HepG2 (cell line): ENCODE results near the gene GPHN. TPM values are rescaled to one million over a fixed set of nuclear protein-coding genes. Genes with fewer than 3 reads are reported as not detected.

Experiments used
- ATAC-seq: fragments of 200-7000 bp; cut with Tn5 transposase; 3 replicates; pipeline ENCODE4 v1.9.1; 2020; ENCODE audit warnings: mild to moderate bottlenecking, moderate library complexity
- BruUV-seq: library from RNA; stranded (reverse); fragments of 400-500 nt; replicated peaks from 2 replicates; lab custom pipeline; 2021; lab: Mats Ljungman, UMichigan
- CTCF ChIA-PET: fragments of 300-600 bp; formaldehyde crosslinking; extraction: SDS; loops from one replicate; lab custom pipeline; 2021; ENCODE audit warnings: low total read pairs, inconsistent platforms, low intra/inter-chr PET ratio; lab: Yijun Ruan, JAX
- POLR2A ChIA-PET: fragments of 350-600 bp; sonication (Branson Sonifier 250); formaldehyde crosslinking; loops from one replicate; lab custom pipeline; 2020; ENCODE audit warnings: antibody characterized with exemption, inconsistent platforms; lab: Yijun Ruan, JAX
- DNase-seq: peaks from one replicate; pipeline ENCODE4 v3.0.0-alpha.2; 2015; ENCODE audit warnings: low spot score
- FAIRE-seq: peaks from 3 replicates; lab custom pipeline; 2011; peaks lifted over from hg19 to GRCh38; lab: Jason Lieb, UNC
- H2AFZ ChIP-seq: one replicate; pipeline ENCODE4 v1.6.1; 2011; ENCODE audit warnings: low read length, inconsistent platforms
- H3K27ac ChIP-seq: fragments of 300-600 bp; 3 replicates; pipeline ENCODE4 v1.8.0; 2011; ENCODE audit warnings: mixed run types, mild to moderate bottlenecking, mixed read lengths, low read length, inconsistent platforms; ENCODE audit not compliant: insufficient read depth; ENCODE audit errors: extremely low read length
- H3K27me3 ChIP-seq, 2 experiments: fragments of 200-600 bp in 1 of 2; 2 replicates in 1 of 2; 3 replicates in 1 of 2; pipeline versions ENCODE4 v1.6.0 to v1.8.0; 2011; ENCODE audit warnings: low read length in 2 of 2, mild to moderate bottlenecking in 2 of 2, moderate library complexity in 2 of 2, inconsistent platforms in 1 of 2; ENCODE audit not compliant: insufficient read depth in 2 of 2, control insufficient read depth in 1 of 2
- H3K36me3 ChIP-seq, 2 experiments: fragments of 200-600 bp in 1 of 2; replicated peaks in 1 of 2; 2 replicates in 1 of 2; 3 replicates in 1 of 2; pipeline versions ENCODE4 v1.5.1 to v1.8.0; 2011; ENCODE audit warnings: low read length in 2 of 2, inconsistent platforms in 1 of 2; ENCODE audit not compliant: insufficient read depth in 2 of 2, control insufficient read depth in 1 of 2
- H3K4me1 ChIP-seq: 2 replicates; pipeline ENCODE4 v1.5.1; 2012; ENCODE audit warnings: low read length, inconsistent platforms; ENCODE audit not compliant: insufficient read depth
- H3K4me2 ChIP-seq: 2 replicates; pipeline ENCODE4 v1.6.0; 2011; ENCODE audit warnings: low read depth, low read length, inconsistent platforms
- H3K4me3 ChIP-seq, 3 experiments: fragments of 200-600 bp in 1 of 3; sonication (generic), shearing (Covaris generic) in 1 of 3; replicated peaks in 1 of 3; 2 replicates each; pipeline ENCODE4 v1.5.1; 2011 to 2016; ENCODE audit warnings: low read length in 3 of 3, inconsistent platforms in 2 of 3, low read depth in 2 of 3, mild to moderate bottlenecking in 2 of 3, control low read depth in 1 of 3, mixed read lengths in 1 of 3; ENCODE audit not compliant: insufficient read depth in 1 of 3
- H3K79me2 ChIP-seq: one replicate; pipeline ENCODE4 v1.6.1; 2011; ENCODE audit warnings: low read length, inconsistent platforms; ENCODE audit not compliant: insufficient read depth
- H3K9ac ChIP-seq: 2 replicates; pipeline ENCODE4 v1.6.0; 2011; ENCODE audit warnings: mild to moderate bottlenecking, low read depth, low read length, inconsistent platforms; ENCODE audit not compliant: insufficient read depth
- H3K9me3 ChIP-seq: 2 replicates; pipeline ENCODE4 v1.5.1; 2012; ENCODE audit warnings: mild to moderate bottlenecking, low read length
- H4K20me1 ChIP-seq: 2 replicates; pipeline ENCODE4 v1.6.0; 2011; ENCODE audit warnings: inconsistent platforms, mild to moderate bottlenecking, low read length, moderate library complexity; ENCODE audit not compliant: insufficient read depth
- CENPBD1 ChIP-seq: sonication (generic); formaldehyde crosslinking; IDR thresholded peaks from 2 replicates; pipeline ENCODE4 v1.8.0; 2022; ENCODE audit warnings: missing genetic modification reagents, low read depth, mild to moderate bottlenecking, borderline replicate concordance
- NONO ChIP-seq, 2 experiments: fragments of 450-650 bp in 1 of 2; sonication (generic) in 1 of 2; formaldehyde crosslinking in 1 of 2; IDR thresholded peaks in 1 of 2; conservative IDR thresholded peaks in 1 of 2; 2 replicates each; pipeline versions ENCODE4 v1.6.1 to v1.8.0; 2017 to 2022; ENCODE audit warnings: mild to moderate bottlenecking in 1 of 2, missing genetic modification reagents in 1 of 2, moderate library complexity in 1 of 2
- SALL2 ChIP-seq: sonication (generic); formaldehyde crosslinking; IDR thresholded peaks from 2 replicates; pipeline ENCODE4 v1.8.1; 2023; ENCODE audit warnings: mild to moderate bottlenecking, missing genetic modification reagents, inconsistent platforms
- SRSF9 ChIP-seq: fragments of 200-400 bp; formaldehyde crosslinking; IDR thresholded peaks from 2 replicates; pipeline ENCODE4 v1.6.1; 2018; ENCODE audit warnings: borderline replicate concordance, mild to moderate bottlenecking, low read depth, low read length; ENCODE audit not compliant: insufficient read depth, poor library complexity, severe bottlenecking
- THAP9 ChIP-seq: sonication (generic); formaldehyde crosslinking; IDR thresholded peaks from 2 replicates; pipeline ENCODE4; 2020; ENCODE audit warnings: missing genetic modification reagents, mild to moderate bottlenecking, borderline replicate concordance
- ZBTB3 ChIP-seq: sonication (generic); formaldehyde crosslinking; IDR thresholded peaks from 2 replicates; pipeline ENCODE4 v1.4.0; 2020; ENCODE audit warnings: low read depth, mild to moderate bottlenecking, moderate library complexity, missing genetic modification reagents, borderline replicate concordance
- ZNF331 ChIP-seq: sonication (generic); formaldehyde crosslinking; IDR thresholded peaks from 2 replicates; pipeline ENCODE4 v1.4.0; 2020; ENCODE audit warnings: missing genetic modification reagents
- ZNF772 ChIP-seq: sonication (generic); formaldehyde crosslinking; IDR thresholded peaks from 2 replicates; pipeline ENCODE4 v1.5.0; 2020; ENCODE audit warnings: mild to moderate bottlenecking, missing genetic modification reagents
- WGBS: methylation state at CpG from one replicate; pipeline ENCODE4 v1.1.6; 2017; ENCODE audit warnings: low lambda C conversion rate; 5-methylcytosine and 5-hydroxymethylcytosine counted together
- in situ Hi-C: cut with HindIII; loops from 2 replicates; pipeline ENCODE4 v1.10.0; 2017; ENCODE audit warnings: low pct_unique_long_range_greater_than_20kb; ENCODE audit not compliant: extremely low pct_ligation_motif_present
- intact Hi-C: fragments of 100-400 bp; cut with micrococcal nuclease; formaldehyde crosslinking; loops from one replicate; pipeline ENCODE4 v1.10.0; 2022; ENCODE audit not compliant: unreplicated experiment
- polyA plus RNA-seq, 8 experiments: library from polyadenylated mRNA; depleted of rRNA in 3 of 8; stranded (reverse) in 7 of 8; unstranded in 1 of 8; fragments of >200 nt; fragmentation: Illumina TruSeq in 4 of 8; extraction: Trizol in 4 of 8; gene quantifications; 2 replicates each; pipeline versions ENCODE4 v1.2.1 to v1.2.3, GENCODE V29; 2011 to 2016; ENCODE audit warnings: low read depth in 4 of 8, missing spikeins in 1 of 8, mixed read lengths in 1 of 8; ENCODE audit not compliant: insufficient read depth in 1 of 8
- total RNA-seq, 5 experiments: library from RNA; depleted of rRNA; stranded (reverse); fragments of >200 nt; fragmentation: Illumina TruSeq; extraction: Trizol; gene quantifications; 2 replicates each; pipeline ENCODE4 v1.2.3, GENCODE V29; 2016; ENCODE audit warnings: low read depth in 1 of 5
- TF ChIP-seq, protein P1 (sequence below), 2 experiments: sonication (generic) in 1 of 2; formaldehyde crosslinking in 1 of 2; IDR thresholded peaks; 2 replicates each; pipeline versions ENCODE4 v1.5.1 to v1.6.1; 2011 to 2020; ENCODE audit warnings: borderline replicate concordance in 1 of 2, low read depth in 1 of 2, low read length in 1 of 2, mild to moderate bottlenecking in 1 of 2, missing genetic modification reagents in 1 of 2, moderate library complexity in 1 of 2
- TF ChIP-seq, protein P2 (sequence below): sonication (generic); formaldehyde crosslinking; IDR thresholded peaks from 2 replicates; pipeline ENCODE4 v1.5.1; 2020; ENCODE audit warnings: missing genetic modification reagents, mild to moderate bottlenecking, borderline replicate concordance
- TF ChIP-seq, protein P3 (sequence below): sonication (generic); formaldehyde crosslinking; conservative IDR thresholded peaks from 2 replicates; pipeline ENCODE4 v1.4.0; 2020; ENCODE audit warnings: missing genetic modification reagents

The GPHN gene
- total and polyA plus RNA-seq, 2 of the 13 experiments (the other 11 are each of a cell fraction or from before 2014, with no cell fraction given), result 12.7 to 19.2 TPM

DNA sequence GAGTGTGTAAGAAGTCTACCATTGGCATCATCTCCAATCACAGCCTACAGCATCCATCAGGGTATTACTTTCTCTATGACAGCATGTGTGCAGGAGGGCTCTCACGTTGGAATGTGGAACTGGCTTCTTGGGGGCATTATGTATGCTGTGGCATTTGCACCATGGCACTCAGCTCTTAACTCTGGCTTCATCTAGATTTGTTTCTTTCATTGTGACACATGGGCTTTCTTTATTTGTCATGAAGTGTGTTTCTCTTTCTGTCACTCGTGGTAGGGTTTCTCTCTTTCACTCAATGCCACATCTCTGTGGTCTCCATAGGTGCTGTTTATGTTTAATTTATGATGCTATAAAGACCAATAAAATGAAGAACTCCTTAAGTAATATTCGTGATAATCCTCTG, 490.1 kb downstream of the GPHN start:
- Histone ChIP-seq H3K36me3 (no peaks in the 10 kb centered on the region; a peak in 1 of 5 replicates), H3K4me3 (no peak overlapping the region), H2AFZ (no peak overlapping the region), H3K4me1 (peaks cover 16% of the 10 kb centered on the region), H4K20me1 (no peaks in the 10 kb centered on the region), H3K27me3 (no peaks in the 10 kb centered on the region)
- no peak for DNase-seq
- no peak for TF ChIP-seq SALL2 (CRISPR knock-in tag)
- TF ChIP-seq ZBTB3, result no peak
- TF ChIP-seq, protein P1, sequence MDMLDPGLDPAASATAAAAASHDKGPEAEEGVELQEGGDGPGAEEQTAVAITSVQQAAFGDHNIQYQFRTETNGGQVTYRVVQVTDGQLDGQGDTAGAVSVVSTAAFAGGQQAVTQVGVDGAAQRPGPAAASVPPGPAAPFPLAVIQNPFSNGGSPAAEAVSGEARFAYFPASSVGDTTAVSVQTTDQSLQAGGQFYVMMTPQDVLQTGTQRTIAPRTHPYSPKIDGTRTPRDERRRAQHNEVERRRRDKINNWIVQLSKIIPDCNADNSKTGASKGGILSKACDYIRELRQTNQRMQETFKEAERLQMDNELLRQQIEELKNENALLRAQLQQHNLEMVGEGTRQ (IDR thresholded peaks at IDR 0.05; ENCODE audit: low read depth, low read length), result no peak
- TF ChIP-seq, protein P1 (CRISPR knock-in tag; IDR thresholded peaks at IDR 0.05; ENCODE audit: borderline replicate concordance), result no peak
- no peak for TF ChIP-seq THAP9 (CRISPR knock-in tag)
- TF ChIP-seq SRSF9, result no peak
- TF ChIP-seq CENPBD1 (CRISPR knock-in tag), result no peak
- TF ChIP-seq NONO (IDR thresholded peaks at IDR 0.05), result no peak
- TF ChIP-seq NONO (CRISPR knock-in tag; conservative IDR thresholded peaks at IDR 0.05), result no peak
- no peak for TF ChIP-seq ZNF331 (CRISPR knock-in tag)
- TF ChIP-seq, protein P2, sequence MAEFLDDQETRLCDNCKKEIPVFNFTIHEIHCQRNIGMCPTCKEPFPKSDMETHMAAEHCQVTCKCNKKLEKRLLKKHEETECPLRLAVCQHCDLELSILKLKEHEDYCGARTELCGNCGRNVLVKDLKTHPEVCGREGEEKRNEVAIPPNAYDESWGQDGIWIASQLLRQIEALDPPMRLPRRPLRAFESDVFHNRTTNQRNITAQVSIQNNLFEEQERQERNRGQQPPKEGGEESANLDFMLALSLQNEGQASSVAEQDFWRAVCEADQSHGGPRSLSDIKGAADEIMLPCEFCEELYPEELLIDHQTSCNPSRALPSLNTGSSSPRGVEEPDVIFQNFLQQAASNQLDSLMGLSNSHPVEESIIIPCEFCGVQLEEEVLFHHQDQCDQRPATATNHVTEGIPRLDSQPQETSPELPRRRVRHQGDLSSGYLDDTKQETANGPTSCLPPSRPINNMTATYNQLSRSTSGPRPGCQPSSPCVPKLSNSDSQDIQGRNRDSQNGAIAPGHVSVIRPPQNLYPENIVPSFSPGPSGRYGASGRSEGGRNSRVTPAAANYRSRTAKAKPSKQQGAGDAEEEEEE, result no peak
- TF ChIP-seq, protein P3, sequence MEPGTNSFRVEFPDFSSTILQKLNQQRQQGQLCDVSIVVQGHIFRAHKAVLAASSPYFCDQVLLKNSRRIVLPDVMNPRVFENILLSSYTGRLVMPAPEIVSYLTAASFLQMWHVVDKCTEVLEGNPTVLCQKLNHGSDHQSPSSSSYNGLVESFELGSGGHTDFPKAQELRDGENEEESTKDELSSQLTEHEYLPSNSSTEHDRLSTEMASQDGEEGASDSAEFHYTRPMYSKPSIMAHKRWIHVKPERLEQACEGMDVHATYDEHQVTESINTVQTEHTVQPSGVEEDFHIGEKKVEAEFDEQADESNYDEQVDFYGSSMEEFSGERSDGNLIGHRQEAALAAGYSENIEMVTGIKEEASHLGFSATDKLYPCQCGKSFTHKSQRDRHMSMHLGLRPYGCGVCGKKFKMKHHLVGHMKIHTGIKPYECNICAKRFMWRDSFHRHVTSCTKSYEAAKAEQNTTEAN (CRISPR knock-in tag), result no peak
- no peak for TF ChIP-seq ZNF772 (CRISPR knock-in tag)
- TF ChIP-seq, all 625 proteins: peak for 0
- WGBS, result 91% methylated on average over 3 of the region's 3 CpGs
- Histone ChIP-seq H3K79me2 (no peaks in the 10 kb centered on the region), H3K4me2 (no peak overlapping the region), H3K27ac (no peak overlapping the region), H3K9ac (no peak overlapping the region), H3K9me3 (no peaks in the 10 kb centered on the region)
- BruUV-seq, result no TSS peak
- intact Hi-C loops, result no loop called here
- in situ Hi-C loops, result no loop called here
- CTCF ChIA-PET, result no interaction called here
- no peak for FAIRE-seq
- POLR2A ChIA-PET, result no interaction called here
- ATAC-seq, result no peak
